IPS DF 4.7 (cell line): Measurements from ENCODE around the gene ZFPM1.
"Not testable (repeated sequence)": the region's sequence is repeated elsewhere in the genome, so short reads cannot be mapped to it uniquely, and the experiment has no call there.

Experiments used
- DNase-seq: peaks from one replicate; pipeline ENCODE4 v3.0.0-alpha.2; 2013; ENCODE audit warnings: low spot score; ENCODE audit errors: extremely low read depth

The ZFPM1 gene

DNA sequence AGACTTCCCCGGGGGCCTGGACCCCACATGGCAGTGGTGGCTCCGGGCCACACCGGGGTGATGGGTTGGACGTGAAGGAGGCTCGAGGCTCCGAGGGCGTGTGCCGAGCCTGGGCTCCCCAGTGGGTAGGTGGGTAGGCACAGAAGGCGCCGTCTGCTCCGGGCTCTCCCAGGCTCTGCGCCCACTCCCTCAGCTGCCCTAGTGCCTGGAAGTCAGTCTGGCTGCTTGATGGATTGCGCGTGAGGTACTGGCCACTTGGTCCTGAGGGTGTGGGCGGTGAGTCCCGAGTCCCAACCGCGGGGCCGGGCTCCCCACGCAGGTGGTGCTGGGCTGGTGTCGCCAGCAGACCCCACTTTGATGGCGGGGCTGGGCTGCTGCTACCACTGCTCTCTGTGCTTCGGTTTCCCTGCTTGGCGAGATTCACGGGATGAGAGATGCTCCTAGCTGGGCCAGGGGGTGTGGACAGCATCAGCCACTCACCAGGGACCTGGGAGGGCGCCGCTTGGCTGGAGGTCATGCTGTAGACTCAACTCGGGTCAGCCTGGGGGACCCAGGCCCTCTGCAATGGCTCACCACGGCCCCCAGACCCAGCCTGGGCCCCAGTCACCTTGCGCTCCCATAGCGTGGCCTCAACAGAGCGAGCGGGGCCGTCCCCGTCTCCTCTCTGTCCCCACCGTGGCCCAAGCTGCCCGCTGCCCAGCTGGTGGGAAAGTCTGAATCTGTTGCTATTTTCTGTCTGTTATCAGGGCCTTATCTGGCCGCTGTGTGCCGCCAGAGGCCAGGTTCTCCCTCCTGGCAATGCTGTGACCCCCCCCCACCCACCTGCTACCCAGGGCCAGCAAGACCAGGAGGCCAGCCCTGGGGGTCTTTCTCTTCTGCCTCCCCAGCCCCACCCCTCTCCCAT lies 26.1 kb downstream of the ZFPM1 start:
- DNase-seq: no peak

DNA sequence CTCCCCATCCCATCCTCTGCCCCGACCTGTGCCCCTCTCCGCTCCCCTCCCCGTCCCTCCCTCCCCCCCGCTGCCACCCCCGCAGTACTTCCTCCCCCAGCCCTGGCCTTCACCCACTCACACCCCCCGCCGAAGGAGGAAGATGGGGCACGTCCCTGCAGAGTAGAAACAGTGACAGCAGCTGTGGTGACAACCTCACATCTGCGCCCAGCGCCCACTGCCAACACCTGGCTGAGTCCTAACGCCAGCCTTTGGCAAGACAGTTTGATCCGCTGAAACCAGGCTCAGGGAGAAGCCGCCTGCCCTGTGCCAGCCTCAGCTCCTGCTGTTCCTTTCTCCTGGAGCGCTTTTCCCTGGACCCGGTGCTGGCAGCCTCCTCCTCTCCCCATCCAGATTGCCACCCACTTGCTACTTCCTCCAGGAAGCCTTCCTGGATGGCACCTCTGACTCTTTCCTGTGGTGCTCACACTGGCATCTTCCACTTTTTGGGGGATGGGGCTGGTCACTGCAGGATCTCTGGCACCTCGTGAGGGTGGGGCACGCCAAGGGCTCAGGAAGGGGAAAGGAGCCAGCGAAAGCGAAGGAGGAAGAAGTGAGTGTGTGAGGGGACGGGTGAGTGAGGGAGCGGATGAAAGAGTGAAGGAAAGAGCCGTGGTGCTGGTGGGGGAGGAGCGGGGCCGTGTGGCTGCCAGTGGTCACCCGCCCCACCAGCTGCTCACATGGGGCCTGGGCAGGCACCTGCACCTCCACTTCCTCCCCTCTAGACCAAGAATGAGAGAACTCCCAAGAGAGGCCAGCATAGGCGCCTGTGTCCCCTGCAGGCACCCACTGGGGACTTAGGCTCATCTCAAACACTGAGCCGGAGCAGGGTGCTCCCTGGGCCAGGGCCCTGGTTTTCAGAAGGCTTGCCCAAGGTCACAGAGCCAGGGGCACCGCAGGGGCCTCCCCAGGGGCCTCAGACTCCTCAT lies 27.0 kb downstream of the ZFPM1 start:
- DNase-seq: no peak

DNA sequence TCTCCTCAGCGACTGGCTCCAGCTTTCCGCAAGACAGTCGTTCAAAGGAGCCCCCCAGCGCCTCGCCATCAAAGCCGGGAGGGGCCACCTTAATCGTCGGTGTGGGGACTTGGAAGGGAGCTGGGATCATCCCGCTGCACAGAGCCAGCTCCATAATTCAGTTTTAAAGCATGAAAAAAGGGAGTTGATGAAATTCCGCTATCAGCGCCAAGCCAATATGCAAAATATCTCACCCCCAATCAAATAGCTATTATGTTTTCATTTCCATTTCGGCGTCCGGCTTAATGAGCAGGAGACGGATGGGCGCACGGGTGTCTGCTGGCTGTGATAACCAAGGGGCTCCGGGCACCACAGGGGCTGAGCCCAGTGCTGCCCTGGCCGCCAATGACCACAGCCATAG lies 27.7 kb downstream of the ZFPM1 start:
- no peak for DNase-seq

DNA sequence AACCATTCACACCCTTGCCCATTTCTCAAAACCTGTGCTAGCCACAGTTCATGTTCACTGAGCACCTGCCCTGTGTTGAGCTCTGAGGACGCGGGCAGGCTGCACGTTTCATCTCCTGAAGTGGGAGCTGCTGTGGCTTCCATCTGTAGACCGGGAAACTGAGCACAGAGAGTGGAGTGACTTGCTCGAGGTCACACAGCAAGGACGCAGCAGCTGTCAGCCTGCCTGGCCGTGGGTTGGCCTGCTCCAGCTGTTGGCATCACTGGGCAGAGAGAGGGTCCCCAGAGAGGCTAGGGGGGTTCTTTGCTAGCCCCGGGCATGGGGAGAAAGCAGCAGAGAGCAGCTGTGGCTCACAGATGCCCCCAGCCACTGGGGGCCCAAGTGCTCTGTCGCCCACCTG lies 28.8 kb downstream of the ZFPM1 start:
- DNase-seq: no peak

DNA sequence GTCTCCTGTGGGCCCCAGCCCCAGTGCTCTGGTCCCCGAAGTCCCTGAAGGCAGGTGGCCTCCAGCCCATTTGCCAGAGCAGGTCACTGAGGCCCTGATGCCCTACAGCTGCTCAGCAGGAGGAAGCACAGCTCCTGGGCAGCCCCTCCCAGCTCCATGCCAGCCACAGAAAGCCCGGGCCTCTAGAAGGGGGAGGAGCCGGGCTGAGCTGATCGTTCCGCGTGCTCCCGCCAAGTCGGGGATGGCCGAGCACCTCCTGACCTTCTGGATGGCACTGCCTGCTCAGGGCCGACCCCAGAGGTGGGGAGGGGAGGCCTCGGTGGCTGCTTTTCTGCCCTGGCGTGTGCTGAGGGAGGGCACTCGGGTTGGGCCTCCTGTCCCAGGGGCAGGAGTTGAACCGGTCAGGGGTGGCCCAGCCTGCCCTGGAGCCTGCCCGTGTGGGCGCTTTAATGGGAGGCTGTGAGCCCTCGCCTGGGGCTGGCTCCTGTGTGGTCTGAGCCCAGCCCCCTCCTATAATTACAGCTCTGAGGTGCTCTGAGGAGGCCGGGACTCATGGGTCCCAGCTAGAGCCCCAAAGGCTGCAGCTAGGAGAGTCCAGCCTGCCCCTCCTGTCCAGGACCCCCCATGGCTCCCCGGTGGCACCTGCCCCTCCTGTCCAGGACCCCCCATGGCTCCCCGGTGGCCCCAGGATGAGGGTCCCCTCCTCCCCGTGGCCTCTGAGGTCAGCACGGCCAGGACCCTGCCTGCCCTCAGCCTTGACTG lies 29.7 kb downstream of the ZFPM1 start:
- DNase-seq: no peak

DNA sequence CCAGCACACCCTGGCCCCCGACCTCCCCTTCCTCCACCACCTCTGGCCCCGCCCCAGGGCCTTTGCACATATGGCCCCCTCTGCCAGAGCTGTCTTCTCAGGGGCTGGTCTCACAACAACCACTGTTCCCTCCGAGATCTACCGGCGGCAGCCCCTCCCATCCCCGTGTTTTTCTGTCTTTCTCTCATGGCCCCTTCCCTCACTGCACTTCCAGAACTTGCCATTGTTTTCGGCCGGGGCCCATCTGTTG lies 30.2 kb downstream of the ZFPM1 start:
- no peak for DNase-seq

DNA sequence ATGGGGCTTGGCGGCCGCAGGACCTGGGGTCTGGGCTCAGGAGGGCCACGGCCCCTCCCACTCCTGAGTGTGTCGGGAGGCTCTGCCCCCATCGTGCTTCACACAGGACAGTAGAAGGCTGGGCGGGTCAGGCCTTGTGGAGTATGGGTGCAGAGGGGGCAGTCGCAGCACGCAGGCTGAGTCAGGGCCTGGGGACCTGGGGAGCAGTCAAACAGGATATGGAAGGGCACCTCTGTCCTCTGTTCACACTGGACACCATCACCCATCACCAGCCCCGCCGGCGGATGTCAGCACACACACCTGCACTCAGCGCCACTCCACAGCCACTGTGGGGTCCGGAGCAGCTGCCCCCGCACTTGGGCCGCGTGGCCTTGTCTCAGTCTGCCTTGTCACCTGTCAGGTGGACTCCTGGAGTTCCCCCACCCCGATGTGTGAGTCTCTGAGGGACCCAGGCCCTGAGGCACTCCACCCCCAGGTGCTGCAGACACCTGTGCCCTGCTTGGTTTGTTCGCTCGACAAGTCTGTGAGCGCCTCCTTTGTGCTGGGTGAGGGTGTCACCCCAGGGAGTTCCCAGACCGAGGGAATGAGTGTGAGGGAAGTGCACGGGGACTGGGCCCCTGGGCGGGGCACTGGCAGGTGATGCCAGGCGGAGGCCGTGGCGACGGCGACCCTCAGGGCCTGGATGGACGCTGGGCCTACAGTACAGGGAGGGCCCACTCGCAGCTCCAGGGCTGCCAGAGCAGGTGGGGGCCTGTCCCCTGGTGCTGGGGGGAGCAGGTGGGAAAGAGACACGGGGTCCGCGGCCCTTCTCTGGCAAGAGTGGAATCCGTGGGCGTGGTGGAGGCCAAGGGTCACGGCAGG lies 31.7 kb downstream of the ZFPM1 start:
- DNase-seq: no peak

DNA sequence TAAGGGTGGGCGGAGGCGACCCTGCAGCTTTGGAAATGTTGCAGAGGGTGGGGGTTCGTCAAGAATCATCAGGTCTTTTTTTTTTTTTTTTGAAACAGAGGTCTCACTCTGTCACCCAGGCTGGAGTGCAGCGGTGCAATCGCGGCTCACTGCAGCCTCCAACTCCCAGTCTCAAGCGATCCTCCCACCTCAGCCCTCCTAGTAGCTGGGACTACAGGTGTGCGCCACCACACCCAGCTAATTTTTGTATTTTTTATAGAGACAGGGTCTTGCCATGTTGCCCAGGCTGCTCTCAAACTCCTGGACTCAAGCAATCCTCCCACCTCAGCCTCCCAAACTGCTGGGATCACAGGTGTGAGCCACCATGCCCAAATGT lies 32.3 kb downstream of the ZFPM1 start:
- DNase-seq: not testable (repeated sequence)

DNA sequence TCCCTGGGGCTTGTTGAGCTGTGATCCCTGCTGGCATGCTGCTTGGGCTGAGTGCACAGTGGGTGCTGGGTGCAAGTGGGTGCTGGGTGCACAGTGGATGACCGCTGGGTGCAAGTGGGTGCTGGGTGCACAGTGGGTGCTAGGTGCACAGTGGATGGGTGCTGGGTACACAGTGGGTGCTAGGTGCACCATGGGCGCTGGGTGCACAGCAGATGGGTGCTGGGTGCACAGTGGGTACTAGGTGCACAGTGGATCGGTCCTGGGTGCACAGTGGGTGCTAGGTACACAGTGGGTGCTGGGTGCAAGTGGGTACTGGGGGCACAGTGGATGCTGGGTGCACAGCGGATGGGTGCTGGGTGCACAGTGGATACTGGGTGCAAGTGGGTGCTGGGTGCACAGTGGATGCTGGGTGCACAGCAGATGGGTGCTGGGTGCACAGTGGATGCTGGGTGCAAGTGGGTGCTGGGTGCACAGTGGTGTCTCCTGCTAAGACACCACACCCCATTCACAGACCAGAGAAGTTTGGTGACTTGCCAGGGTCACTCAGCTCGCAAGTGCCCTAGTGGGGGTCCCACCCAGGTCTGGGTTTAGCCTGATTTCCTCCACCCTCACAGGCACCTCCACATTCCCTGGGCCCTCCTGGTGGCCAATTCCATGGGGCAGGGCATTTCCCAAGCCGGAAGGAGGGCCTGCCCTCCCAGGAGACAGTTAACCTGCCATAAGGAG lies 33.5 kb downstream of the ZFPM1 start:
- no peak for DNase-seq

DNA sequence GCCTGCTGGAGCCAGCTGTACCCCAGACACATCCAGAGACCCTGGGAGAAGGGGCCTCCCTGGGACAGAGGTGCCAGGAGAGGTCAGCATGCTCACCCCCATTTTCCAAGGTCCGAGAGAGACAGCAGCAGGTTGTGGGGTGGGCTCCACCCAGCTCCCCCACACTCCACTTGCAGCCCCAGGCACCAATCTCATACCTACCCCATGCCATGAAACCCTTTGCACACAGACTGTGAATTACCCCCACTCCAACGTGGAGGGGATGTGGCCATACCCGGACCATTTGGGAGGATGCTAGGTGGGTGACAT lies 34.0 kb downstream of the ZFPM1 start:
- no peak for DNase-seq

DNA sequence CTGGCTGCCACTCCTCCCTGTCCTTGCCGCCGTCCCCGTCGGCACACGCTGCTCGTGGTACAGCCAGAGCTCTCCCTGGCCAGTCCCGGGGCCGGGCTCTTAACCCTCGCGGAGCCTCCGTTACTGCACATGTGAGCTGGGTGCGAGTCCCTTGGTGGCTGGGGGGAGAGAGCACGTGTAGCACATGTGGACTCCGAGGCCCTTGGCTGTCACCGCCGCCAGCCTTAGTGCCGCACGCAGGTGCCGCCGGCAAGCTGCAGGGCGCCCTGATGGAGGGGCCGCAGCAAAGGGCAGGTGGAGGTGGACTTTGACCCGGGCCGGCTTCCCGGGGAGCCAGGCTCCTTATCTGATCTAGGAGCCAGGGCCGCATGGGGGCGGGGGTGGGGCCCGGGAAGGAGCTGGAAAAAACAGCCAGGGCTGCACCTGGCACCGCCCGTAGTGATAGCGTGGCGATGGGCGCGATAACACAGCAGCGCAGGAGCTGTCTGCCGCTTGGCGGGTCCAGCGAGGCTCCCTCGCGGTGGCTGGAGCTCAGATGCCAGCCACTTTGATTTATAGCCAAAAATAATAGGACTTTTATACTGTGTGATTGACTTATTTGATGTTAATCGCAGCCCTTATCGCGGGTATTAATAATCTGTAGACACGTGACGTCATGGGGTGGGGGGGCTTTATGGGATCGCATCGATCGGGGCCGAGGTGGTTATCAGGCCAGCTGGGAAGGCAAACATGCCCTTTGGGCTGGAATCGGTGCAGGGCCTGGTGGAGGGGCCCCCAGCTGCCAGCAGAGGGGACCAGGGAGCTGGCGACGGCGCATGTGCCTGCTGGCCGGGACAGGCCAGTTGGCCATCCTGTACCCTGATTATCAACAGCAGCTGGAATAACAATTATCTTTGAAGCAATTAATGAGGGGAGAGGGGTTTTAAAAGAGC lies 35.1 kb downstream of the ZFPM1 start:
- no peak for DNase-seq

DNA sequence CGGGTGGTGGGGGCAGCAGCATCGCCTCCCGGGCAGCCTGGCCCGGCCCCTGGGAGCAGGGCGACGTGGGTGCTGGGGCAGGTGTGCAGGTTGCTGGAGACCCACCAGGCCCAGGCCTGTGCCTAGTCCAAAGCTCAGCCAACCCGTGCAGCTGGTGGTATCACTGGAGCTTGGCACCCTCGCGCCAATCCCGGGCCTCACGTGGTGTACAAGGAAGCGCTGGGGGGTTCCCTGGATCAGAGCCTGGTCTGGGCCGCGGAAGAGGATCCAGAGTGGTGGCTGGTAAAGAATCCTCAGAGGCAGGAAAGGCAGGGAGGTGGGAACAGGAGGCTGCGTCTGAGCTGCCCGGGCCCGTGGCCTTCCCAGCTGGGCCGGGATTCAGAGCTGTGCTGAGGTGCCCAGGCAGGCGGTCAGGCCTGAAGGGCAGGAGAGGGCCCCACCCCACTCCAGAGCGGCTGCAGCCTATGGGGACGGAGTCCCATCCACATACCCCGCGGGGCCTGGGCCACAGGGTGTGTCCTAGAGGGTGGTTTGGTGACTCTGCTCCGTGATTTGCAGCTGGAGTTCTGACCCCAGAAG lies 36.2 kb downstream of the ZFPM1 start:
- DNase-seq: no peak

DNA sequence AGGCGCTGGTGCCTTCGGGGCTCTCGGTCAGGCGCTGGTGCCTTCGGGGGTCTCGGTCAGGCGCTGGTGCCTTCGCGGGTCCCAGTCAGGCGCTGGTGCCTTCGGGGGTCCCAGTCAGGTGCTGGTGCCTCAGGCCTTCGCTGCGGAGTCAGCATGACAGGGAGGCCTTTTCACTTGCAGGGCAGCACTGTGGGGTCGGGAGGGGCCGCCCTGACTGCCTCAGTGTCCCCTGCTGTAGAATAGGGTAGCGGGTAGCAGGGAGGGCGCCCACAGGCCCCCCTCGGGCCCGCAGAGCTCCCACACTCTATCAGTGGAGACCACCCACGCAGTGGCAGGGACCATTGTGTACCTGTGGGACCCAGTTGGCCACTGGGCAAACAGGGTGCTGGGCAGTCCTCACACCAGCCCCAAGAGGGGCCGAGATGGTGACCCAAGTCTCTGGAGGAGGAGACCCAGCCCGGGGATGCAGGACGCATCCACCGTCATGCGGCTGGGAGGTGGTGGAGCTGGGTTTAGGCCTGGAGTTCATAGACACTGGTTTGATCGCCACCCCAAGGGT lies 38.0 kb downstream of the ZFPM1 start:
- DNase-seq: no peak

DNA sequence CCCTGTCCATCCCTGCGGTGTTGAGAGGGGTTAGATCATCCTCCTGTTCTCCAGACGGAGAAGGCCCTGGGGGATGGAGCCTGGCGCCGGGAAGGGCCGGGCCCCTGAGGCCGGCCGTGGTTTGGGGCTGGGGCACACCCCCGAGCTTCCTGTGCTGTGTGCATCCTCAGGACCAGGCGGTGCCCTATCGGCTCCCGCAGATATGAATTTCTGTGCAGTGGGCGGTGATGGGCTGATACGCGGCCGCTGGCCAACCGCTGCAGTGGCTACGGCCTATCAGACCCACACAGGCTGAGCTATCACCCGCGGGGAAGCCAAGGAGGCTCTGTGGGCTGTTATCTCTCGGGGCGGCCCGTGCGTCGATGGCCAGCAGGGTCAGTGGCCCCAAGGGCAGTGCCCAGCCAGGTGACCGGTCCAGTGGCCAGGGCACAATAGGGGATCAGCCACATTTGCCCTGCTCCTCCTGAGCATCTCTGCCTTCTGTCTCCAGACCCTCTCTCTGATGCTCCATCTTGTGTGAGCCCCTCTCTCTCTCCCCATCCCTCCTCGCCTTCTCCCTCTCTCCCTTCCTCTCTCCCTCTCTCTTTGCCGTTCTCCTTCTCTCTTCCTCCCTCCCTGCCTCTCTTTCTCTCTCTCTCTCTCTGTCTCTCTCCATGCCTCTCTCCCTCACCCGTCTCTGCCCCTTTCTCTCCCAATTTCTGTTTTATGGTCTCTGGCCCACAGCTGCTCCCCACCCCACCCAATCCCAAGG lies 38.7 kb downstream of the ZFPM1 start:
- no peak for DNase-seq

DNA sequence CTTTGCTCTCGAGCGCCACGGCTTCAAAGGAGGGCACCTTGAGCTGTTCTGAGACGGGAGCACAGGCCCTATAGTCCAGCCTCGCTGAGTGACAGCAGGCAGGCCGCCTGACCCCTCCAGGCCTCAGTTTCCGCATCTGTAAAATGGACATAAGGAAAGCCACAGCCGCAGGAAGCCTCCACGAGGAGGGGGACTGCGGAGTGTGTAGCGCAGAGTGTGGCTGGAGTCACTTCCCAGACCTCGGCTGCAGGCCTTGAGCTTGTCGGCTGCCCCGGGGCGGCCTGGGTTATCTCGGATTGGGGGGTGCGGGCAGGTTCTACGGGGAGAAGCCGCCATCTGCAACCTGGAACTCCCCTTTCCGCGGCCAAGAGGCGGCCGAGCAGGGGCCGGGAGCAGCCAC lies 40.8 kb downstream of the ZFPM1 start:
- no peak for DNase-seq

DNA sequence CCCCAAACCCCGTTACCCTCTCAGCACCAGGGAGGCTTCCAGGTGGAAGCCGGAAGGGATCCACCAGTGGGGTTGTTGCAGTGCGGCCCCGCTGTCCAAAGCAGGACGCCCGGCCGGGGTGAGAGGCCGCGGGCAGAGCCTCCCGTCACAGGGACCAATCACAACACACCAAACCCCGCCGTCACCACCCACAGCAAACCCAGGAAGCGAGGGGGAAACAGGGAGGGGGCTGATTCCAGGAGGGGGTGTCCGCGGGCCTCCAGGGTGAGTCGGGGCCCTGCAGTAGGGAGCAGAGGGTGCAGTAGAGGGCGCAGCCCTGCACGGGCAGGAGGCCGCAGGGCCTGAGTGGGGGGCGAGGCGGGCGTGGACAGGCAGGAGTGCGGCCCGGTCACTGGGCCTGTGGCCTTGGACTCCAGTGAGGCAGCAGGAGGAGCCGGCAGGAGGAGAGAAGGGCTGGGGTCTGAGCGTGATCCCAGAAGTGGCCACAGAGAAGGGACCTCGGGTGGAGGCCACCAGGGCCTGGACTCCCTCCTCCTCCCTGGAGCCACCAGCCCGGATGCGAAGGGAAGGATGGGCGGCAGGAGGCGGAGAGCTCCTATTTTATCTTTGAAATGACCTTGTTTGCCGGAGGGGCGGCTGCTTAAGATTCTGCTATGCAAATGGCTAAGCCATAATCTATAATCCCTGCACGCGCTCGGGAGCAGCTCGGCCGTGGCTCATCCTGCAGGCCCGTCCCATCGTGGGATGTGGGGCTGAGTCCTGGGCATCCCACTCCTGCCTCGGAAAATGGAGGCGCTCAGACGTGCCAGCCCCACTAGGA lies 41.5 kb downstream of the ZFPM1 start:
- DNase-seq: no peak

DNA sequence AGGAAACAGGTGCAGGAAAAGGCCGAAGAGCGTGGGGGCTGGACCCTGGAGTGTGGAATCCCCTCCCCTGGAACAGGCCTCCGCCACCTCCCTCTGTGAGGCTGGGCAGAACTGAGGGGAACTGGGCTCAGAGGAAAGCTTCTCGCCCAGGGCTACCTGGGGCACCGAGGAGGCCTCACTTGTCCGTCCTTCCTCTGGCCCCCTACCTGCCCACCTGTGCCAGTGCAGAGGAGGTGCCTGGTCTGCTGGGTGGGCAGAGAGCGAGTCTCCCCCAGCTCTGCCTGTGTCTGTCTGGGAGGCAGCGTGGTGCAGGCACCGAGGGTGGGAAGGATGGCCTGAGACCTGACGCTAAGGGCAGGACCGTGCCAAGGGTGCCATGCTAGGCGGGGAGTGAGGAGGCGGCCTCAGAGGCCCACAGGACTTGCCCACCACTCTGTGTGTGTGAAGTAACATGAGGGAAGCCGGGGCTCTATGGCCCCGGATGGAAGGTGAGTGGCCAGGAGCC lies 42.2 kb downstream of the ZFPM1 start:
- DNase-seq: no peak
